Naive thymus-derived CD8-positive, alpha-beta T cell (primary cell): ENCODE results near the gene PSME4. TPM values are rescaled to one million over a fixed set of nuclear protein-coding genes. Genes with fewer than 3 reads are reported as not detected.
"Not testable (repeated sequence)": the region's sequence is repeated elsewhere in the genome, so short reads cannot be mapped to it uniquely, and the experiment has no call there.

ENCODE experiments used
- ATAC-seq, 2 donors: fragments of 150-1000 bp; cut with Tn5 transposase in 1 of 2; sonication (Bioruptor Pico), chemical (Tn5 transposase) in 1 of 2; 1 replicate in 1 of 2; 2 replicates in 1 of 2; pipeline ENCODE4 v1.10.0; 2021; ENCODE audit warnings: mild to moderate bottlenecking in 2 of 2, moderate library complexity in 2 of 2
- POLR2A ChIA-PET: fragments of 350-600 bp; sonication (Branson Sonifier 250); formaldehyde crosslinking; loops from one replicate; lab custom pipeline; 2021; ENCODE audit warnings: antibody characterized with exemption; lab: Charles Lee
- DNase-seq, 10 donors: peaks; one replicate each; pipeline versions ENCODE4 v3.0.0 to v3.0.0-alpha.2; 2020 to 2022
- H3K27ac Mint-ChIP-seq, 10 donors: one replicate each; pipeline ENCODE4 v1.8.0; 2020 to 2022; ENCODE audit warnings: mild to moderate bottlenecking in 10 of 10, mixed read lengths in 10 of 10, moderate library complexity in 4 of 10, inconsistent platforms in 1 of 10
- H3K27me3 Mint-ChIP-seq, 5 donors: one replicate each; pipeline ENCODE4 v1.8.0; 2021 to 2022; ENCODE audit warnings: mixed read lengths in 5 of 5
- H3K36me3 Mint-ChIP-seq, 3 donors: one replicate each; pipeline ENCODE4 v1.8.0; 2020 to 2022; ENCODE audit warnings: mixed read lengths in 3 of 3, mild to moderate bottlenecking in 2 of 3, inconsistent platforms in 1 of 3
- H3K4me1 Mint-ChIP-seq, 4 donors: one replicate each; pipeline ENCODE4 v1.8.0; 2021 to 2022; ENCODE audit warnings: mixed read lengths in 4 of 4
- H3K4me3 Mint-ChIP-seq, 10 donors: one replicate each; pipeline ENCODE4 v1.8.0; 2020 to 2022; ENCODE audit warnings: mild to moderate bottlenecking in 10 of 10, mixed read lengths in 10 of 10, moderate library complexity in 6 of 10, inconsistent platforms in 1 of 10
- H3K9me3 Mint-ChIP-seq, 9 donors: one replicate each; pipeline ENCODE4 v1.8.0; 2020 to 2022; ENCODE audit warnings: mixed read lengths in 9 of 9, mild to moderate bottlenecking in 3 of 9, inconsistent platforms in 1 of 9, moderate library complexity in 1 of 9
- polyA plus RNA-seq, 3 donors: library from polyadenylated mRNA; unstranded; fragments of 300-500 nt; fragmentation: Illumina TruSeq; gene quantifications; one replicate each; pipeline ENCODE4 v1.2.3, GENCODE V29; 2021
- total RNA-seq, 8 experiments: library from RNA in 2 of 8; stranded (reverse) in 2 of 8; gene quantifications; one replicate each; pipeline ENCODE4 v1.2.3 and lab custom pipeline; 2021 to 2026

PSME4 gene
- total and polyA plus RNA-seq, 5 experiments from 2014 or later: 3.5 to 59.9 (median 4.3) TPM

DNA sequence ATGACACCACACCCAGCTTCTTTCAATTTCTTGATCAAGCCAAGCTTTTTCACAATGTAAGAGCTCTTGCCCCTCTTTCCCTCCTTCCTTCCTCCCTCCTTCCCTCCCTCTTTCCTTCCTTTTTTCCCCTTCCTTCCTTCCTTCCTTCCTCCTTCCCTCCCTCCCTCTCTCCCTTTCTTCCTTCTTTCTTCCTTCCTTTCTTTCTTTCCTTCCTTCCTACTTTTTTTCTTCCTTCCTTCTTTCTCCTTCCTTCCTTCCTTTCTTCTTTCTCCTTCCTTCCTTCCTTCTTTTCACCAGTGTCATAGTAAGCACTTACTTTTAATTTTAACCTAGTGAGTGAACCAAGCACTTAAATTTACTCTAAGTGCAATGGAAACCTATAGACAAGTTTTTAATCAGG, 21.2 kb upstream of the PSME4 start:
- H3K36me3 Mint-ChIP-seq: peaks cover 4 to 12% (median 4%) of the 10 kb centered on the region in 3 donors
- POLR2A ChIA-PET: interaction anchor here (0.6 to 1.0 kb wide), 2 partner anchors 21 to 25 kb away, joined by 4 to 6 read pairs; partner anchors contain the start of gene PSME4
- ATAC-seq (no peak), DNase-seq (no peak)
- peak overlapping the region in 4 of 10 donors; percentile 15 to 72 (median 66) for H3K4me3 Mint-ChIP-seq
- no peaks in the 10 kb centered on the region for H3K9me3 Mint-ChIP-seq
- peak overlapping the region; percentile 84 to 99 (median 94) for H3K27ac Mint-ChIP-seq
- H3K4me1 Mint-ChIP-seq: peaks cover 17 to 48% (median 45%) of the 10 kb centered on the region in 4 donors
- no peaks in the 10 kb centered on the region for H3K27me3 Mint-ChIP-seq

DNA sequence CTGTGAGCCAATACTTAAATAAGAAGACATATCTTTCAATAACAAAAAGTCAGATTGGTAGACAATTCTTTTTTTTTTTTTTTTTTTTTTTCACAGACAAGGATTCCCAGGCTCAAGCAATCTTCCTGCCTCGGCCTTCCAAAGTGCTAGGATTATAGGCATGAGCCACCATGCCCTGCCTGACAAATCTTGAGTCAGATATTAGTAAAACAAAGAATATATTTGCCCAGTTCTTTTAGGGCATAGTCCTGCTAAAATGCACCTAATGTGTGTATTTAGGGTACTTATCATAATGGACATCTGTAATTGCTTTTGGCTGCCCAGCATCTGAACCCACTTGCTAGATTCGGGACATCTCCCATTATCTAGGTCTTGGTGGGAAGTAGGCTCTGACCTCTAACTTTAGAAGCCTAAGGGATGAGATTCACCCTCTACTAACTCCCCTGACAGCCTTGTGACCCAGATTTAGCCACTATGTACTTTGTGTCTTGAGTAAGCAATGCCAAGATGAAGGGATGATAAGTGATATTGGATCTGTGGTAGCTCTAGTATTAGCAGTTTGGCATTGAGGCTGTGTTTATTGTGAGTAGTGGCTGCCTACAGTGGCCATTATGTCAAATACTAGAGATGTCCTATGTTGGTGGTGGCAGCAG, 18.5 kb upstream of the PSME4 start:
- DNase-seq: no peak
- Mint-ChIP-seq H3K4me3 (no peak overlapping the region), H3K27ac (peak overlapping the region in 6 of 10 donors; percentile 19 to 78 (median 52)), H3K27me3 (no peaks in the 10 kb centered on the region), H3K9me3 (no peaks in the 10 kb centered on the region), H3K4me1 (peaks cover 15 to 52% (median 45%) of the 10 kb centered on the region in 4 donors), H3K36me3 (peaks cover 4 to 21% (median 10%) of the 10 kb centered on the region in 3 donors)
- ATAC-seq: no peak
- POLR2A ChIA-PET: interaction anchor here (1.8 kb wide), 1 partner anchor 18 kb away, joined by 11 read pairs; the partner anchor contains the start of gene PSME4

DNA sequence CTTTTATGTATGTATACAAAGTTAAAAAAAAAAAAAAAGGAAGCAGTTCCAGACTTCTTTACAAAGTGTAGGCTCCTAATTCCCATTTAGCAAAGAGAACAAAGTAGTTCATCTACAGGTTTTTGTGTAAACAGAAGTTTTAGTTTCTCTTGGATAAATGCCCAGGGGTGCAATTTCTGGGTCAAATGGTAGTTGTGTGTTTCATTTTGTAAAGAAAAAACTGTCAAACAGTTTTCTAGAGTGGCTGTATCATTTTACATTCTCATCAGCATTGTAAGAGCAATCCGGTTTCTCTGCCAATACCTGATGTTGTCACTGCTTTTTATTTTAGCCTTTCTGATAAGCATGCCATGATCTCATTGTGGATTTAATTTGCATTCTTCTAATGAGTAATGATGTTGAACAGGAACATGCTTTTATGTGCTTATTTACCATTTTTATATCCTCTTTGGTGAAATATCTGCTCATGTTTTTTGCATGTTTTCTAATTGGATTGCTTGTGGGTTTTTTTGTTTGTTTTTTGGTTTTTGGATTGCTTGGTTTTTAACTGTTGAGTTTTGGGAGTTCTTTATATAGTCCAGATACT, 16.6 kb upstream of the PSME4 start:
- H3K4me3 Mint-ChIP-seq: peak overlapping the region in 1 of 10 donors; percentile 12
- POLR2A ChIA-PET: no interaction called here
- no peak for DNase-seq
- peaks cover 13 to 40% (median 35%) of the 10 kb centered on the region in 4 donors for H3K4me1 Mint-ChIP-seq
- peaks cover 4 to 31% (median 10%) of the 10 kb centered on the region in 3 donors for H3K36me3 Mint-ChIP-seq
- ATAC-seq: no peak
- peak overlapping the region; percentile 37 to 91 (median 81) for H3K27ac Mint-ChIP-seq
- no peaks in the 10 kb centered on the region for H3K9me3 Mint-ChIP-seq
- no peaks in the 10 kb centered on the region for H3K27me3 Mint-ChIP-seq

DNA sequence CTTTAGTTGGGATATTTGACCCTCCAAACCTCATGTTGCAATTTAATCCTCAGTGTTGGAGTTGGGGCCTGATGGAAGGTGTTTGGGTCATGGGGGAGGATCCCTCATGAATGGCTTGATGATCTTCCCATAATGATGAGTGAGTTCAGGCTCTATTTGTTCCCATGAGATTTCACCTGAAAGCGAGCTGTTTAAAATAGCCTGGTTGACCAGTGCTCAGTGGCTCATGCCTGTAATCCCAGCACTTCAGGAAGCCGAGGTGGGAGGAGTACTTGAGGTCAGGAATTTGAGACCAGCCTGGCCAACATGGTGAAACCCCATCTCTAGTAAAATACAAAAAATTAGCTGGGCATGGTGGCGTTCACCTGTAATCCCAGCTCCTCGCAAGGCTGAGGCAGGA, 14.9 kb upstream of the PSME4 start:
- Mint-ChIP-seq H3K27me3 (no peaks in the 10 kb centered on the region), H3K4me1 (peaks cover 8 to 33% (median 31%) of the 10 kb centered on the region in 4 donors), H3K36me3 (peaks cover 0 to 28% (median 13%) of the 10 kb centered on the region in 3 donors), H3K27ac (peak overlapping the region in 4 of 10 donors; percentile 9 to 67 (median 38)), H3K4me3 (no peak overlapping the region), H3K9me3 (no peaks in the 10 kb centered on the region)
- POLR2A ChIA-PET: interaction anchor here (0.9 kb wide), 1 partner anchor 14 kb away, joined by 3 read pairs; no protein-coding TSS in a partner anchor
- DNase-seq (no peak), ATAC-seq (no peak)

DNA sequence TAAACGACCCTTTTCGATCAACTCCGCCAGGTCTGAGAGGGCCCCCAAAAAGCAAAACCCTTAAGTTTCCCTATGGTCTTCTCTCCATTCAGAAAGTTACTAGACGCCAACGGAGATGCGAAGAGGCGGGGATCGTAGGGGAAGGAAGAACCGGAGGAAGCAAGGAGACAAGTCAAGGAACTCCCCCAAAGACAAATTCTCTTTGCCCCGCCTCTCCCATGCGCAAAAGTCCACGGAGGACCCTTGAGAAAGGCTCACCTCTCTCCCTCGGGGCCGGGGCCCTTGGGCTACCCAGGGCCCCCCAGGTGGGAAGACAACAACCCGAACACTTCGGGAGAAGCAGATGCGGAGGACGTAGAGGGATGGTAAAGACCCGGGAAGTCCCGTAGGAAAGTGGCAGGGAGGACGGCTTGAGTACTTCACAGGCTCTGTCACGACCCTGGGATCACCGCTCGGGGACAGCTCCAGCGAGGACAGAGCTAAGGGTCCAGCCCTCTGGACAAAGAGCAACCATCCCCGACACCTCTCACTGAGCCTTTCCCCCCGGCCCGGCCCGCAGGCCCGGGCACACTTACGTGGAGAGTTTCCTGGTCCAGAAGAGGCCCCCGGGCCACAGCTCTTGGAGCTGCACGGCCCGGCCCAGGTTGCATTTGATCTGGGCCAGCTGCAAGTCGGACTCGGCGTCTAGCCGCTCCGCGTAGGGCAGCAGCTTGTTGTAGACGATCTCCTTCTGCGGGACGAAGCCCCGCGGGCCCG, 647 bp downstream of the PSME4 start:
- Mint-ChIP-seq H3K4me3 (peak overlapping the region; percentile 86 to 98 (median 94)), H3K36me3 (peaks cover 10 to 31% (median 11%) of the 10 kb centered on the region in 3 donors), H3K9me3 (no peaks in the 10 kb centered on the region), H3K4me1 (peaks cover 34 to 70% (median 65%) of the 10 kb centered on the region in 4 donors), H3K27ac (peak overlapping the region; percentile 81 to 97 (median 94)), H3K27me3 (no peaks in the 10 kb centered on the region)
- peak in 8 of 10 donors; percentile 2 to 63 (median 26) for DNase-seq
- ATAC-seq: peak; percentile 37 to 53
- POLR2A ChIA-PET: interaction anchor here (0.6 to 5.0 kb wide), 16 partner anchors 9 to 146 kb away, joined by 3 to 46 read pairs (median 4); partner anchors contain the start of gene ACYP2

DNA sequence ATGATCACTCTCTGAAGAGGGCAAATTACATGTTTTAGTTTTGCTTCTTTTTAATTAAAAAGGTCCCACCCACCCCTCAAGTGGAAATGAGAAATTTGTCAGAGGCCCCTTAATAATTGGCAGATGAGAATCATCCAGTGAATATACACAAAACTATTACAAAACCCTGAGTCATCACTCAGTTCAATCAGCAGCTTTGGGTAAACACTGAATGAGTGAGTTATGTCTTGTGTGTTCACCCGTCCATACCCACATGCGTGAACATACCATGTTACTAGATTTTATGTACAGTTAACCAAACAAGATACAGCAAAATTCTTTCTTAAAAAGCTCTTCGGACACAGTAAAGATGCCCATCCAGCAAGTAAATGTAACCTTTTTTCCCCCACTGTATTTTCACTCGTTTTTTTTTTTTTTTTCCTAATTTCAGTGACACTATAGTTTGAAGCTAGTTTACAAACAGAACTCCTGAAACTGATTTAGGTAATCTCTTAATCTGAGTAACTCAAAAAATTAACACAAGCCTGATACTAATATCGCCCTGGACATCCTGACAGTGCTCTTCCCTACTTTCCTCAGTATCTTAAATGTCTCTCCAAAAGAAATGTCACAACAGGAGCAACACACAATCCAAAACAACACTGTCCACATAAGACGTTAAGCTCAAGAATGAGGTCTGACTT, 1.4 kb downstream of the PSME4 start:
- ATAC-seq: no peak
- H3K4me3 Mint-ChIP-seq: peak overlapping the region; percentile 86 to 98 (median 94)
- peak in 1 of 10 donors; percentile 28 for DNase-seq

DNA sequence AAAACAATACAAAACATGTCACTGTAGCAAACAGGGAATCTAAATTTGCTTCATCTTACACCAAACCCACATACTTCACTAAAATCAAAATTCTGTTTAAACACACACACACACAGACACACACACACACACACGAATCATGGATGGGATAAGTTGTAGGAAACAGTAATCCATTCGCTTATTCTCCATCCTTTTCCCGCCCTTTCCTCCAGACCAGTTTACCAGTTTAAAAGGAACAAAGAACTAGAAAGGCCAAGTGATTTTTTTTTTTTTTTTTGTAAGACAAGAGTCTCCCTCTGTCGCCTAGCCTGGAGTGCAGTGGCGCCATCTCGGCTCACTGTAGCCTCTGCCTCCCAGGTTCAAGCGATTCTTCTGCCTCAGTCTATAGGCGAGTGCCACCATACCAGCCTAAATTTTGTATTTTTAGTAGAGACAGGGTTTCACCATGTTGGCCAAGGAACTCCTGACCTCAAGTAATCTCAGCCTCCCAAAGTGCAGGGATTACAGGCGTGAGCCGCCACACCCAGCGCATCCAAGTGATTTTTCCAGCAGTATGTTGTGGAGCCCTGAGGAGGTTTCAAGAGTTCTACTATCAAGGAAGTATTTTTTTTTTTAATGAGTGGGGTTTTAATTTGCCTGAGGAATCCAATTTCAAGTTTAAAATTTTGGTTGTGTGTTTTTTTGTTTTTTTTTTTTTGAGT, 5.7 kb downstream of the PSME4 start:
- Mint-ChIP-seq H3K4me1 (peaks cover 29 to 93% (median 87%) of the 10 kb centered on the region in 4 donors), H3K4me3 (peak overlapping the region in 9 of 10 donors; percentile 14 to 77 (median 53)), H3K27ac (peak overlapping the region in 8 of 10 donors; percentile 1 to 84 (median 54)), H3K9me3 (peaks cover 0 to 1% (median 0%) of the 10 kb centered on the region in 9 donors), H3K27me3 (no peaks in the 10 kb centered on the region), H3K36me3 (peaks cover 0 to 13% (median 9%) of the 10 kb centered on the region in 3 donors)
- DNase-seq: no peak
- no peak for ATAC-seq
- POLR2A ChIA-PET: no interaction called here

More for the DNA sequence above, 1.4 kb downstream of the PSME4 start:
- Mint-ChIP-seq H3K27me3 (no peaks in the 10 kb centered on the region), H3K9me3 (no peaks in the 10 kb centered on the region), H3K36me3 (peaks cover 5 to 24% (median 7%) of the 10 kb centered on the region in 3 donors), H3K27ac (peak overlapping the region; percentile 81 to 97 (median 94)), H3K4me1 (peaks cover 37 to 72% (median 71%) of the 10 kb centered on the region in 4 donors)
- POLR2A ChIA-PET: interaction anchor here (0.5 to 5.0 kb wide), 15 partner anchors 10 to 637 kb away, joined by 3 to 46 read pairs (median 5); partner anchors contain the start of gene ACYP2

DNA sequence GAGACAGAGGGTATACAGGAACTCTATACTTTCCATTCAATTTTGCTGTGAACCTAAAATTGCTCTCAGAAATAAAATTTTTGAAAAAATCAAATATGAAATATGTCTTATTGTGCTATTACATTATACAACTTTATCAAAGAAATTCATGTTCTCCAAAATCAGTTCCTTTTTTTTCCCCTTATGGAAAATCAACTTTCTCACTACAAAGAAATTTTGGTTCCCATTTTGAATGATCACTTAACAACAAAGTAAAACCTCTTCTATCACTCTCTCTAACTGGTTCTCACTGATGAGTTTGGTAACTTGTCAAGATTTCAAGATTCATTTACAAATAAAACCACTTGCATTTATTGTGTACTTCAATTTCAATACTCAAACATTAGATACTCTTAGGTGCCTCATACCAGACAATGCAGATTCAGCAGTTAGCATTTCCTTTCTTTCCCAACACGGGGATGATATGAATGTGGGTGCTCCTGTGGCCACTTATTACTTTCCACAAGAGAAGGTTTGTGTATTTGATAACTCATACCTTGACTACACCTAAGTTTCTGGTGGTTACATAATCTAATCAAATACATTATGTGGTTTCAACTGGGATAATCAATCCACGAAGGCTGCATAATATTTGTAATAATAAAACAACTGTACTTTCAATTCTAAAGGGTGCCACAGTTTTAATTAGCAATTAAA, 6.4 kb downstream of the PSME4 start:
- peaks cover 0 to 18% (median 12%) of the 10 kb centered on the region in 3 donors for H3K36me3 Mint-ChIP-seq
- H3K27ac Mint-ChIP-seq: peak overlapping the region in 5 of 10 donors; percentile 27 to 80 (median 65)
- ATAC-seq (peak in 1 of 2 donors; percentile 26), DNase-seq (no peak)
- peak overlapping the region in 8 of 10 donors; percentile 14 to 77 (median 44) for H3K4me3 Mint-ChIP-seq
- H3K4me1 Mint-ChIP-seq: peaks cover 27 to 96% (median 86%) of the 10 kb centered on the region in 4 donors
- no peaks in the 10 kb centered on the region for H3K27me3 Mint-ChIP-seq
- peaks cover 0 to 1% (median 0%) of the 10 kb centered on the region in 9 donors for H3K9me3 Mint-ChIP-seq
- POLR2A ChIA-PET: no interaction called here

DNA sequence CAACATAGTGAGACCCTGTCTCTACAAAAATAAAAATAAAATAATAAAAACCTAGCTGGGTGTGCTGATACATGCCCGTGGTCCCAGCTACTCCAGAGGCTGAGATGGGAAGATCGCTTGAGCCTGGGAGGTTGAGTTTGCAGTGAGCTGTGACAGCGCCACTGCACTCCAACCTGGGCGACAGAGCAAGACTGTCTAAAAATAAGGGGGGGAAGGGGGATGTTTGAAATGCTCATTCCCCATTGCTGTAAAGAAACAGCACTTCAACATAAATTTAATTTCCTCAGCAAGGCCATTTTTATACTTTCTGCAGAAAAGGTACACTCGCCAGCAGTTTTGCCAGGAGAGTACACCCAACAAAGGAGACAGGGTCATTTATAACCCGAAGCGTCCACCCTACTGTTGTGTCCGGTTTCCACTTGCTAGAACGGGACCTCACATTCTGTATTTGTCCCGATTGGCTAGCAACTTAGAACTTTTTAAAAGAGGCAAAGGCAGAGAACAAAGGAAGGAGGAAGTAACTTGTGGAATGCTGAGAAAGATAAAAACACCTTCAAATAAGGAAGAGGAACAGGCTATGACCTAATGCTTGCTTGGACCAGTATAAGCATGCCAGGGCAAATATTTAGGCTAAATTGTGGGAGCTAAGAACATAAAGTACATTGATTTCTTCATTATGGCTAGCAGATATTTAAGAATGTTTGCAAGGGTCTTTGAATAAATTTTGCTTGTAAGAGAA, 9.1 kb downstream of the PSME4 start:
- H3K4me3 Mint-ChIP-seq: peak overlapping the region in 5 of 10 donors; percentile 4 to 52 (median 15)
- peaks cover 0 to 19% (median 12%) of the 10 kb centered on the region in 3 donors for H3K36me3 Mint-ChIP-seq
- not testable (repeated sequence) for H3K9me3 Mint-ChIP-seq, ATAC-seq, H3K27me3 Mint-ChIP-seq, DNase-seq
- POLR2A ChIA-PET: interaction anchor here (0.6 kb wide), 1 partner anchor 1261 kb away, joined by 4 read pairs; no protein-coding TSS in a partner anchor
- H3K4me1 Mint-ChIP-seq: peaks cover 28 to 90% (median 75%) of the 10 kb centered on the region in 4 donors
- peak overlapping the region in 8 of 10 donors; percentile 26 to 74 (median 59) for H3K27ac Mint-ChIP-seq

DNA sequence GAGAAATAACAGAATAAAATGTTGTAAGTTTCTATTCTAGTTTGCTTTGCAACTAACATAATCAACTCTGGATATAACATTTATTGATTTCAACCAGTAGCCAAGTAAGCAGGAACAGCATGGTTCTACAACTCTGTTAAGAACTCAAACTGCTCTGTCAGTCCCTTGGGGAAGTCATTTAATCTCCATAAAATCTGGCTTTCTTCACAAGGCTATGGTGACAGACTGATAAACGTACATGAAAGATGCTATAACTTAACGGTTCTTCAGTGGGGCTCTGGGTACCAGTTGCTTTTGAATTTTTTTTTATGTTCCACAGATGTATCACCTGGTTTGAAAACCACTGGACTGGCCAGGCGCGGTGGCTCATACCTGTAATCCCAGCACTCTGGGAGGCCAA, 10.3 kb downstream of the PSME4 start:
- H3K4me3 Mint-ChIP-seq: peak overlapping the region in 2 of 10 donors; percentile 26 to 54
- no peaks in the 10 kb centered on the region for H3K27me3 Mint-ChIP-seq
- H3K36me3 Mint-ChIP-seq: peaks cover 0 to 19% (median 12%) of the 10 kb centered on the region in 3 donors
- DNase-seq (no peak), ATAC-seq (no peak)
- POLR2A ChIA-PET: interaction anchor here (1.5 kb wide), 1 partner anchor 9 kb away, joined by 5 read pairs; no protein-coding TSS in a partner anchor
- peak overlapping the region in 5 of 10 donors; percentile 24 to 80 (median 62) for H3K27ac Mint-ChIP-seq
- peaks cover 0 to 1% (median 0%) of the 10 kb centered on the region in 9 donors for H3K9me3 Mint-ChIP-seq
- peaks cover 30 to 86% (median 71%) of the 10 kb centered on the region in 4 donors for H3K4me1 Mint-ChIP-seq
